Testis (tissue), 3 donors: ENCODE measurements around the gene CHADL. TPM values are rescaled to one million over a fixed set of nuclear protein-coding genes. Genes with fewer than 3 reads are reported as not detected.

Source experiments
- DNase-seq: peaks from one replicate; pipeline ENCODE4 v3.0.0-alpha.2; 2019
- H3K27ac ChIP-seq, 2 donors: fragments of 200-600 bp; sonication (generic); one replicate each; pipeline ENCODE4 v1.5.1; 2019
- H3K27me3 ChIP-seq: fragments of 200-600 bp; sonication (generic); one replicate; pipeline ENCODE4 v1.5.1; 2019
- H3K36me3 ChIP-seq: fragments of 200-600 bp; sonication (generic); one replicate; pipeline ENCODE4 v1.5.1; 2017; ENCODE audit warnings: low read depth; ENCODE audit errors: missing control alignments
- H3K4me1 ChIP-seq: fragments of 200-600 bp; sonication (generic); one replicate; pipeline ENCODE4 v1.5.1; 2019
- H3K4me3 ChIP-seq, 2 donors: fragments of 200-600 bp; sonication (generic); one replicate each; pipeline ENCODE4 v1.5.1; 2017 to 2019
- H3K9me3 ChIP-seq: fragments of 200-600 bp; sonication (generic); one replicate; pipeline ENCODE4 v1.5.1; 2017
- CTCF ChIP-seq, 3 experiments: fragments of 450-650 bp in 2 of 3; fragments of 200-600 bp in 1 of 3; sonication (generic) in 1 of 3; IDR thresholded peaks; one replicate each; pipeline ENCODE4 v1.5.1; 2016 to 2019; ENCODE audit warnings: antibody characterized with exemption in 3 of 3, mild to moderate bottlenecking in 2 of 3, moderate library complexity in 1 of 3
- POLR2A ChIP-seq: fragments of 450-650 bp; IDR thresholded peaks from one replicate; pipeline ENCODE4 v1.6.1; 2017; ENCODE audit warnings: antibody characterized with exemption, mild to moderate bottlenecking, moderate library complexity
- WGBS, 2 donors: methylation state at CpG; one replicate each; pipeline ENCODE4 v1.1.5; 2018; 5-methylcytosine and 5-hydroxymethylcytosine counted together
- intact Hi-C: fragments of 100-400 bp; cut with DNase I; formaldehyde crosslinking; loops from one replicate; pipeline ENCODE4 v1.15.1; 2023; ENCODE audit warnings: low total_unique reads
- polyA plus RNA-seq: library from polyadenylated mRNA; stranded (reverse); fragments of 350-450 nt; fragmentation: Illumina TruSeq; extraction: RNeasy Lipid Tissue Mini Kit (QIAGEN cat#74804); gene quantifications from one replicate; pipeline ENCODE4 v1.2.3, GENCODE V29; 2014; ENCODE audit warnings: low read depth, low replicate concordance; ENCODE audit not compliant: insufficient read depth
- total RNA-seq, 2 donors: library from RNA; depleted of rRNA; stranded (reverse); fragments of >200 nt; gene quantifications; one replicate each; pipeline ENCODE4 v1.2.3, GENCODE V29; 2016

CHADL gene
- total and polyA plus RNA-seq, 3 donors from 2014 or later = 6.5 to 12.8 (median 9.1) TPM

DNA sequence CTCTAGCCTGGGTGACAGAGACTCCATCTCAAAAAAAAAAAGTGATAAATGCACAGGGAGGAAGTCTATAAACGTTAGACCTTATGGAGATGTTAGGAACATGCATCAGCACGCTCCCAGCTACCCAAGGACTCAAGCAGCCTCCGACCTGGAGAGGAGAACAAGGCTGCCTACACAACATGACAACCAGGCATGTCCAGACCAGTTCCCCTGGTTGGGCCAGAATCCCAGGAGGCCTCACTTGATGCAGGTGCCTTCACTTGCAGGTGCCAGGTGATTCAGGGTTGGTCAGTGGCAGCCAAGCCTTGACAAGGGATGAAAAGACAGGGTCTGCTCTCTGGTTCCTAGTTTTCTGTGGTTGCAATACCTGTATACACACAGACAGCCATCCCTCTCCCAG lies 39.3 kb upstream of the CHADL start:
- no peaks in the 10 kb centered on the region for H3K36me3 ChIP-seq
- WGBS, 2 donors = 53 to 68% methylated on average over 3 of the region's 3 CpGs

DNA sequence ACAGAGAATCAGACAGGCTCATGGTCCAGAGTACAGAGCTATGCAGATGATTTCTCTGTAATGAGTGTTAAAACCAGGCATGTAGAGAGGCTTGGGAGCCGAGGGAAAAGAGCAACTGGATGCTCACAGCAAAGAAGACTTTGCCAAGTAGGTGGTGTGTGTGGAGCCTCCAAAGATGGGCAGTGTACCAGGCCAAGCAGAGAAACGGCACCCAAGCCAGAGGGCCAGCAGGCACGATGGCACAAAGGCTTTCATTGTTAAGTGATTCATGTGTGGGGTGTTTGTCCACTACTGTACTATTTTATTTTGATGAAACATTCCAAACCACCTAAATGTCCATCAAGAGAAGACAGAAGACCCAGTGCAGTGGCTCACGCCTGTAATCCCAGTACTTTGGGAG lies 34.1 kb upstream of the CHADL start:
- 59 to 83% methylated on average over 4 of the region's 4 CpGs for WGBS, 2 donors
- Histone ChIP-seq H3K4me3 (no peak overlapping the region), H3K27ac (no peak overlapping the region), H3K36me3 (no peaks in the 10 kb centered on the region), H3K27me3 (no peaks in the 10 kb centered on the region), H3K9me3 (no peaks in the 10 kb centered on the region), H3K4me1 (peaks cover 33% of the 10 kb centered on the region)
- intact Hi-C loops = no loop called here
- DNase-seq = peak; percentile 82
- TF ChIP-seq CTCF (IDR thresholded peaks at IDR 0.05) = no peak
- TF ChIP-seq POLR2A = no peak

More for the DNA sequence above, 39.3 kb upstream of the CHADL start:
- no peak for TF ChIP-seq CTCF (IDR thresholded peaks at IDR 0.05)
- TF ChIP-seq POLR2A = no peak
- no peak for DNase-seq
- Histone ChIP-seq H3K27ac (peak overlapping the region in 1 of 2 donors; percentile 6), H3K27me3 (no peaks in the 10 kb centered on the region), H3K4me1 (peaks cover 42% of the 10 kb centered on the region), H3K9me3 (no peaks in the 10 kb centered on the region), H3K4me3 (no peak overlapping the region)
- intact Hi-C loops = no loop called here

DNA sequence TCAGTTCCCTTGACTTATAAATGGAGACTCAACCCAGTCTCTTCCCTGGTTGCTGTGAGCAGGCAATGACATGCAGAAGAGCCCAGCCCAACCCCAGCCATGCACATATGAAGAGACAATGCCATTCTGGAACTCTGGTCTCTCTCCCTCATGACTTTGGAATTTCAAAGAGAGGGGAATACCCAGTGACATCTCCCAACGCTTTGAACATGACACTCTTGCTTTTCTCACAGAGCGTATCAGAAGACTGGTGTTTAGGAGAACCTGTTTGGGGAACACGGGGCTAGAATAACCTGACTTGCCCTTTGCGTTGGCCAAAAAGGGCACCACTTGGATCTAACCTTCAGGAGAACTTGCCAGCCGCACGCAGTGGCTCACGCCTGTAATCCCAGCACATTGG lies 32.4 kb upstream of the CHADL start:
- WGBS, 2 donors = 93 to 94% methylated on average over 7 of the region's 7 CpGs
- Histone ChIP-seq H3K4me3 (no peak overlapping the region), H3K27ac (peak overlapping the region in 1 of 2 donors; percentile 50), H3K36me3 (no peaks in the 10 kb centered on the region), H3K9me3 (no peaks in the 10 kb centered on the region), H3K27me3 (no peaks in the 10 kb centered on the region), H3K4me1 (peaks cover 21% of the 10 kb centered on the region)
- intact Hi-C loops = no loop called here
- TF ChIP-seq CTCF (IDR thresholded peaks at IDR 0.05) = no peak
- TF ChIP-seq POLR2A = no peak
- no peak for DNase-seq

DNA sequence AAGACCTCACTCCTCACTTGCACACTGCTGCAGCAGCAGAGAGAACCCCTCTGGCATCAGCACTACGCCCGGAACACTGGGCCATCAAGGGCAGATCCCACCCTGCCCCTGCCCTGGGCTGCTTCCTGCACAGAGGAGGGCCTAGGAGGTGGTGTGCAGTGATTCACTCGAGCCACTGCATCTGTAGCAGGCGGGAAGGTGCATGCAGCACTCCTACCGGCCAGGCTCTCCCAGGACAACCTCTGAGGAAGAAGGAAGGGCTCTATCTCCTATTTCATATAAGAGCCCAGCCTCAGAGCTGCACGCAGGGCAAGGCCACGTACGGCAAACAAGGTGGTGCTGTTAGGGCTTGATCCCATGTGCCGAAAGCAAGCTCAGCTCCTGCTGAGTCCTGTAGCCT lies 31.1 kb upstream of the CHADL start:
- DNase-seq = peak; percentile 42
- intact Hi-C loops = no loop called here
- no peaks in the 10 kb centered on the region for H3K36me3 ChIP-seq
- H3K4me1 ChIP-seq = peaks cover 21% of the 10 kb centered on the region
- peak overlapping the region in 1 of 2 donors; percentile 36 for H3K27ac ChIP-seq
- 61 to 64% methylated on average over 7 to 8 of the region's 9 CpGs for WGBS, 2 donors
- TF ChIP-seq CTCF (IDR thresholded peaks at IDR 0.05) (no peak), POLR2A (no peak)
- no peaks in the 10 kb centered on the region for H3K9me3 ChIP-seq
- H3K27me3 ChIP-seq = no peaks in the 10 kb centered on the region
- H3K4me3 ChIP-seq = no peak overlapping the region

- Histone ChIP-seq H3K4me1 (peaks cover 9% of the 10 kb centered on the region), H3K9me3 (no peaks in the 10 kb centered on the region), H3K36me3 (no peaks in the 10 kb centered on the region), H3K27me3 (no peaks in the 10 kb centered on the region), H3K27ac (no peak overlapping the region), H3K4me3 (no peak overlapping the region)
- no peak for DNase-seq
- no peak for TF ChIP-seq POLR2A
- intact Hi-C loops = no loop called here
- 94 to 99% methylated on average over 16 of the region's 16 CpGs for WGBS, 2 donors
Measured at GRCh38 chr22:41267958-41268357, 27.2 kb upstream of the CHADL start.
